Naive thymus-derived CD8-positive, alpha-beta T cell (primary cell): ENCODE measurements around the gene SH2D2A. TPM values are rescaled to one million over a fixed set of nuclear protein-coding genes. Genes with fewer than 3 reads are reported as not detected.

Experiments
- ATAC-seq, 2 donors: fragments of 150-1000 bp; cut with Tn5 transposase in 1 of 2; sonication (Bioruptor Pico), chemical (Tn5 transposase) in 1 of 2; 1 replicate in 1 of 2; 2 replicates in 1 of 2; pipeline ENCODE4 v1.10.0; 2021; ENCODE audit warnings: mild to moderate bottlenecking in 2 of 2, moderate library complexity in 2 of 2
- POLR2A ChIA-PET: fragments of 350-600 bp; sonication (Branson Sonifier 250); formaldehyde crosslinking; loops from one replicate; lab custom pipeline; 2021; ENCODE audit warnings: antibody characterized with exemption; lab: Charles Lee
- DNase-seq, 10 donors: peaks; one replicate each; pipeline versions ENCODE4 v3.0.0 to v3.0.0-alpha.2; 2020 to 2022
- H3K27ac Mint-ChIP-seq, 10 donors: one replicate each; pipeline ENCODE4 v1.8.0; 2020 to 2022; ENCODE audit warnings: mild to moderate bottlenecking in 10 of 10, mixed read lengths in 10 of 10, moderate library complexity in 4 of 10, inconsistent platforms in 1 of 10
- H3K27me3 Mint-ChIP-seq, 5 donors: one replicate each; pipeline ENCODE4 v1.8.0; 2021 to 2022; ENCODE audit warnings: mixed read lengths in 5 of 5
- H3K36me3 Mint-ChIP-seq, 3 donors: one replicate each; pipeline ENCODE4 v1.8.0; 2020 to 2022; ENCODE audit warnings: mixed read lengths in 3 of 3, mild to moderate bottlenecking in 2 of 3, inconsistent platforms in 1 of 3
- H3K4me1 Mint-ChIP-seq, 4 donors: one replicate each; pipeline ENCODE4 v1.8.0; 2021 to 2022; ENCODE audit warnings: mixed read lengths in 4 of 4
- H3K4me3 Mint-ChIP-seq, 10 donors: one replicate each; pipeline ENCODE4 v1.8.0; 2020 to 2022; ENCODE audit warnings: mild to moderate bottlenecking in 10 of 10, mixed read lengths in 10 of 10, moderate library complexity in 6 of 10, inconsistent platforms in 1 of 10
- H3K9me3 Mint-ChIP-seq, 9 donors: one replicate each; pipeline ENCODE4 v1.8.0; 2020 to 2022; ENCODE audit warnings: mixed read lengths in 9 of 9, mild to moderate bottlenecking in 3 of 9, inconsistent platforms in 1 of 9, moderate library complexity in 1 of 9
- polyA plus RNA-seq, 3 donors: library from polyadenylated mRNA; unstranded; fragments of 300-500 nt; fragmentation: Illumina TruSeq; gene quantifications; one replicate each; pipeline ENCODE4 v1.2.3, GENCODE V29; 2021
- total RNA-seq, 8 experiments: library from RNA in 2 of 8; stranded (reverse) in 2 of 8; gene quantifications; one replicate each; pipeline ENCODE4 v1.2.3 and lab custom pipeline; 2021 to 2026

Gene SH2D2A
- total and polyA plus RNA-seq, 5 experiments from 2014 or later, result 23.6 to 31.5 (median 24.7) TPM

GRCh38 chr1:156815307-156815826 is 1.3 kb downstream of the SH2D2A start:
- peaks cover 44 to 68% (median 64%) of the 10 kb centered on the region in 4 donors for H3K4me1 Mint-ChIP-seq
- no peaks in the 10 kb centered on the region for H3K9me3 Mint-ChIP-seq
- DNase-seq (peak in 2 of 10 donors; percentile 5 to 34), ATAC-seq (no peak)
- peaks cover 0 to 26% (median 8%) of the 10 kb centered on the region in 3 donors for H3K36me3 Mint-ChIP-seq
- peak overlapping the region; percentile 79 to 94 (median 90) for H3K4me3 Mint-ChIP-seq
- H3K27me3 Mint-ChIP-seq, result peaks cover 0 to 5% (median 0%) of the 10 kb centered on the region in 5 donors
- POLR2A ChIA-PET, result interaction anchor here (1.0 kb wide), 1 partner anchor 13 kb away, joined by 4 read pairs; no protein-coding TSS in a partner anchor
- H3K27ac Mint-ChIP-seq, result peak overlapping the region; percentile 95 to 100 (median 98)

GRCh38 chr1:156814571-156815260 is 1.9 kb downstream of the SH2D2A start:
- H3K27ac Mint-ChIP-seq, result peak overlapping the region; percentile 95 to 100 (median 98)
- no peaks in the 10 kb centered on the region for H3K9me3 Mint-ChIP-seq
- POLR2A ChIA-PET, result interaction anchor here (1.0 to 1.7 kb wide), 2 partner anchors 12 to 34 kb away, joined by 4 to 5 read pairs; no protein-coding TSS in a partner anchor
- DNase-seq (peak in 3 of 10 donors; percentile 10 to 60 (median 18)), ATAC-seq (no peak)
- peaks cover 0 to 5% (median 0%) of the 10 kb centered on the region in 5 donors for H3K27me3 Mint-ChIP-seq
- H3K36me3 Mint-ChIP-seq, result peaks cover 0 to 29% (median 8%) of the 10 kb centered on the region in 3 donors
- peak overlapping the region; percentile 79 to 94 (median 90) for H3K4me3 Mint-ChIP-seq
- H3K4me1 Mint-ChIP-seq, result peaks cover 44 to 68% (median 64%) of the 10 kb centered on the region in 4 donors

- Mint-ChIP-seq H3K36me3 (peaks cover 0 to 32% (median 8%) of the 10 kb centered on the region in 3 donors), H3K27ac (peak overlapping the region; percentile 95 to 100 (median 98)), H3K4me3 (peak overlapping the region; percentile 79 to 94 (median 90)), H3K4me1 (peaks cover 46 to 68% (median 65%) of the 10 kb centered on the region in 4 donors), H3K27me3 (peaks cover 0 to 5% (median 0%) of the 10 kb centered on the region in 5 donors), H3K9me3 (no peaks in the 10 kb centered on the region)
- peak; percentile 35 to 54 for ATAC-seq
- DNase-seq, result peak; percentile 25 to 86 (median 74)
- POLR2A ChIA-PET, result interaction anchor here (1.7 kb wide), 1 partner anchor 35 kb away, joined by 5 read pairs; no protein-coding TSS in a partner anchor
These were observed 2.7 kb downstream of the SH2D2A start for GRCh38 chr1:156813750-156814570.

- no peak for DNase-seq
- Mint-ChIP-seq H3K9me3 (no peaks in the 10 kb centered on the region), H3K4me1 (peaks cover 49 to 74% (median 68%) of the 10 kb centered on the region in 4 donors), H3K27ac (peak overlapping the region; percentile 58 to 100 (median 98)), H3K4me3 (peak overlapping the region; percentile 79 to 94 (median 90)), H3K27me3 (peaks cover 0 to 5% (median 0%) of the 10 kb centered on the region in 5 donors), H3K36me3 (peaks cover 0 to 36% (median 8%) of the 10 kb centered on the region in 3 donors)
- POLR2A ChIA-PET, result interaction anchor here (1.1 to 1.7 kb wide), 2 partner anchors 15 to 35 kb away, joined by 3 to 5 read pairs; no protein-coding TSS in a partner anchor
- no peak for ATAC-seq
These were observed 3.4 kb downstream of the SH2D2A start for GRCh38 chr1:156813298-156813697.

- POLR2A ChIA-PET, result interaction anchor here (1.1 to 1.7 kb wide), 3 partner anchors 14 to 44 kb away, joined by 3 to 5 read pairs (median 3); no protein-coding TSS in a partner anchor
- peaks cover 0 to 44% (median 8%) of the 10 kb centered on the region in 3 donors for H3K36me3 Mint-ChIP-seq
- no peaks in the 10 kb centered on the region for H3K9me3 Mint-ChIP-seq
- peak overlapping the region; percentile 46 to 100 (median 98) for H3K27ac Mint-ChIP-seq
- peaks cover 56 to 83% (median 73%) of the 10 kb centered on the region in 4 donors for H3K4me1 Mint-ChIP-seq
- peak overlapping the region; percentile 20 to 93 (median 62) for H3K4me3 Mint-ChIP-seq
- DNase-seq, result no peak
- H3K27me3 Mint-ChIP-seq, result peaks cover 0 to 5% (median 0%) of the 10 kb centered on the region in 5 donors
- no peak for ATAC-seq
These were observed 4.2 kb downstream of the SH2D2A start for GRCh38 chr1:156812293-156812990.

GRCh38 chr1:156811168-156811567 is 5.5 kb downstream of the SH2D2A start:
- Mint-ChIP-seq H3K27me3 (no peaks in the 10 kb centered on the region), H3K4me1 (peaks cover 51 to 75% (median 67%) of the 10 kb centered on the region in 4 donors), H3K27ac (peak overlapping the region in 9 of 10 donors; percentile 26 to 100 (median 76)), H3K4me3 (peak overlapping the region in 5 of 10 donors; percentile 14 to 92 (median 24)), H3K9me3 (no peaks in the 10 kb centered on the region), H3K36me3 (peaks cover 0 to 55% (median 11%) of the 10 kb centered on the region in 3 donors)
- ATAC-seq, result no peak
- POLR2A ChIA-PET, result interaction anchor here (1.6 kb wide), 1 partner anchor 43 kb away, joined by 3 read pairs; no protein-coding TSS in a partner anchor
- no peak for DNase-seq

GRCh38 chr1:156809711-156810366 is 6.8 kb downstream of the SH2D2A start:
- Mint-ChIP-seq H3K4me3 (no peak overlapping the region), H3K36me3 (peaks cover 0 to 59% (median 11%) of the 10 kb centered on the region in 3 donors), H3K4me1 (peaks cover 43 to 62% (median 56%) of the 10 kb centered on the region in 4 donors), H3K27ac (peak overlapping the region in 5 of 10 donors; percentile 41 to 80 (median 60)), H3K27me3 (no peaks in the 10 kb centered on the region), H3K9me3 (no peaks in the 10 kb centered on the region)
- no peak for DNase-seq
- no peak for ATAC-seq
- POLR2A ChIA-PET, result no interaction called here

GRCh38 chr1:156809281-156809680 is 7.4 kb downstream of the SH2D2A start:
- H3K4me1 Mint-ChIP-seq, result peaks cover 38 to 57% (median 53%) of the 10 kb centered on the region in 4 donors
- peak overlapping the region in 3 of 10 donors; percentile 78 to 79 (median 79) for H3K27ac Mint-ChIP-seq
- H3K27me3 Mint-ChIP-seq, result no peaks in the 10 kb centered on the region
- no peak overlapping the region for H3K4me3 Mint-ChIP-seq
- DNase-seq, result no peak
- POLR2A ChIA-PET, result no interaction called here
- no peaks in the 10 kb centered on the region for H3K9me3 Mint-ChIP-seq
- H3K36me3 Mint-ChIP-seq, result peaks cover 0 to 57% (median 11%) of the 10 kb centered on the region in 3 donors
- no peak for ATAC-seq

- H3K4me3 Mint-ChIP-seq, result peak overlapping the region in 3 of 10 donors; percentile 10 to 50 (median 37)
- no peak for ATAC-seq
- DNase-seq, result no peak
- H3K27ac Mint-ChIP-seq, result peak overlapping the region; percentile 30 to 88 (median 76)
- H3K4me1 Mint-ChIP-seq, result peaks cover 34 to 51% (median 48%) of the 10 kb centered on the region in 4 donors
- H3K36me3 Mint-ChIP-seq, result peaks cover 0 to 57% (median 11%) of the 10 kb centered on the region in 3 donors
- no peaks in the 10 kb centered on the region for H3K9me3 Mint-ChIP-seq
- H3K27me3 Mint-ChIP-seq, result no peaks in the 10 kb centered on the region
- POLR2A ChIA-PET, result no interaction called here
These were observed 8.2 kb downstream of the SH2D2A start for GRCh38 chr1:156808186-156809030.

GRCh38 chr1:156807627-156808026 is 9.0 kb downstream of the SH2D2A start:
- Mint-ChIP-seq H3K27ac (peak overlapping the region; percentile 15 to 88 (median 74)), H3K9me3 (no peaks in the 10 kb centered on the region), H3K27me3 (no peaks in the 10 kb centered on the region), H3K4me3 (peak overlapping the region in 3 of 10 donors; percentile 37 to 50 (median 43)), H3K36me3 (peaks cover 0 to 53% (median 11%) of the 10 kb centered on the region in 3 donors), H3K4me1 (peaks cover 33 to 44% (median 41%) of the 10 kb centered on the region in 4 donors)
- POLR2A ChIA-PET, result interaction anchor here (1.1 kb wide), 1 partner anchor 10 kb away, joined by 3 read pairs; no protein-coding TSS in a partner anchor
- no peak for DNase-seq
- ATAC-seq, result peak in 1 of 2 donors; percentile 36
